Ureter (tissue), 1 donor: ENCODE measurements around the gene PRTN3. TPM values are rescaled to one million over a fixed set of nuclear protein-coding genes. Genes with fewer than 3 reads are reported as not detected.

ENCODE experiments used
- total RNA-seq: library from RNA; stranded (reverse); gene quantifications from one replicate; pipeline ENCODE4 v1.2.4, GENCODE V29; 2023
- donor health status: DM: yes; HTN: yes; CAD: no.

Gene PRTN3
- total RNA-seq, 1 donor from 2014 or later = not detected

Other genes with a start within 250 kb of the PRTN3 start
- 56.4 TPM for gene POLRMT, start 207.5 kb upstream of the PRTN3 start, total RNA-seq
- 0.29 TPM for gene FGF22, start 201.1 kb upstream of the PRTN3 start, total RNA-seq
- gene RNF126, start 177.8 kb upstream of the PRTN3 start, total RNA-seq = 54.5 TPM
- 29.8 TPM for gene FSTL3, start 164.6 kb upstream of the PRTN3 start, total RNA-seq
- not detected for gene PRSS57, start 145.5 kb upstream of the PRTN3 start, total RNA-seq
- 26.0 TPM for gene PALM, start 132.1 kb upstream of the PRTN3 start, total RNA-seq
- 2.4 TPM for gene MISP, start 89.9 kb upstream of the PRTN3 start, total RNA-seq
- gene PTBP1, start 43.5 kb upstream of the PRTN3 start, total RNA-seq = 374 TPM
- gene PLPPR3, start 19.0 kb upstream of the PRTN3 start, total RNA-seq = not detected
- gene AZU1, start 13.2 kb upstream of the PRTN3 start, total RNA-seq = not detected
- gene ELANE, start 11.3 kb downstream of the PRTN3 start, total RNA-seq = 0.81 TPM
- 139 TPM for gene CFD, start 18.7 kb downstream of the PRTN3 start, total RNA-seq
- gene MED16, start 52.2 kb downstream of the PRTN3 start, total RNA-seq = 63.7 TPM
- not detected for gene RNU6-9, start 52.5 kb downstream of the PRTN3 start, total RNA-seq
- gene R3HDM4, start 72.2 kb downstream of the PRTN3 start, total RNA-seq = 69.5 TPM
- gene KISS1R, start 76.3 kb downstream of the PRTN3 start, total RNA-seq = not detected
- gene ARID3A, start 85.0 kb downstream of the PRTN3 start, total RNA-seq = 8.4 TPM
- 36.6 TPM for gene WDR18, start 143.3 kb downstream of the PRTN3 start, total RNA-seq
- not detected for gene GRIN3B, start 159.4 kb downstream of the PRTN3 start, total RNA-seq
- 210 TPM for gene TMEM259, start 180.1 kb downstream of the PRTN3 start, total RNA-seq
- not detected for gene RNU6-2, start 180.5 kb downstream of the PRTN3 start, total RNA-seq
- gene CNN2, start 185.6 kb downstream of the PRTN3 start, total RNA-seq = 223 TPM
- 21.4 TPM for gene ABCA7, start 199.1 kb downstream of the PRTN3 start, total RNA-seq
- gene ARHGAP45, start 226.2 kb downstream of the PRTN3 start, total RNA-seq = 20.7 TPM